Right lobe of liver (tissue), 6 donors: Measurements from ENCODE around the gene EOMES. TPM values are rescaled to one million over a fixed set of nuclear protein-coding genes. Genes with fewer than 3 reads are reported as not detected.
A peak's percentile ranks its signal among the peaks of the same experiment; 100 is the strongest.

Source experiments
- ATAC-seq, 4 donors: fragments of 200-7000 bp; cut with Tn5 transposase; one replicate each; pipeline ENCODE4 v1.9.1; 2020; ENCODE audit warnings: mild to moderate bottlenecking in 4 of 4, moderate library complexity in 4 of 4
- DNase-seq, 3 donors: peaks; one replicate each; pipeline ENCODE4 v3.0.0-alpha.2; 2020
- H3K27ac ChIP-seq, 3 donors: fragments of 200-600 bp; one replicate each; pipeline ENCODE4 v1.8.0; 2022
- H3K27me3 ChIP-seq, 2 donors: fragments of 200-600 bp; one replicate each; pipeline ENCODE4 v1.8.0; 2022
- H3K36me3 ChIP-seq, 4 donors: fragments of 200-600 bp; sonication (generic) in 1 of 4; one replicate each; pipeline versions ENCODE4 v1.5.1 to v1.8.0; 2017 to 2022; ENCODE audit warnings: control low read depth in 1 of 4
- H3K4me1 ChIP-seq, 4 donors: fragments of 200-600 bp; sonication (generic) in 1 of 4; one replicate each; pipeline versions ENCODE4 v1.5.1 to v1.8.0; 2017 to 2022; ENCODE audit warnings: control low read depth in 1 of 4
- H3K4me3 ChIP-seq, 3 donors: fragments of 200-600 bp; one replicate each; pipeline ENCODE4 v1.8.0; 2022
- H3K9me3 ChIP-seq, 4 donors: fragments of 200-600 bp; sonication (generic) in 1 of 4; one replicate each; pipeline versions ENCODE4 v1.5.1 to v1.8.0; 2017 to 2022; ENCODE audit warnings: control low read depth in 1 of 4
- POLR2A ChIP-seq: fragments of 450-650 bp; IDR thresholded peaks from one replicate; pipeline ENCODE4 v1.6.1; 2017; ENCODE audit warnings: antibody characterized with exemption, mild to moderate bottlenecking
- WGBS: methylation state at CpG from one replicate; pipeline ENCODE4 v1.1.6; 2018; ENCODE audit warnings: low coverage, low lambda C conversion rate; ENCODE audit not compliant: insufficient coverage; ENCODE audit errors: missing lambda C conversion rate; 5-methylcytosine and 5-hydroxymethylcytosine counted together
- intact Hi-C, 2 donors: fragments of 100-400 bp; cut with DNase I; formaldehyde crosslinking; loops; one replicate each; pipeline versions ENCODE4 v1.11.2 to v1.14.1; 2022
- total RNA-seq, 6 experiments: library from RNA; depleted of rRNA in 2 of 6; stranded (reverse); fragments of >200 nt in 2 of 6; fragmentation: NEBNext Ultra II Directional in 3 of 6; extraction: Animal tissue kit (Norgen Biotek cat#: 25700) in 3 of 6; gene quantifications; one replicate each; pipeline versions ENCODE4 v1.1.0 to v1.2.4, GENCODE V29; 2016 to 2023
- TF ChIP-seq, protein P1 (sequence below), 4 donors: fragments of 200-600 bp in 3 of 4; fragments of 450-650 bp in 1 of 4; IDR thresholded peaks; one replicate each; pipeline versions ENCODE4 v1.5.1 to v1.8.0; 2016 to 2022; ENCODE audit warnings: antibody characterized with exemption in 4 of 4, mild to moderate bottlenecking in 2 of 4
- donor health status: DM: no; HTN: yes; CAD: no.
- donor health status: DM: no; HTN: no; CAD: no.
- donor health status: DM: no; HTN: no; CAD: no.
- donor health status: DM: no; HTN: yes; CAD: no.
- donor health status: DM: no; HTN: yes; CAD: no.

EOMES gene
- total RNA-seq, 6 experiments from 2014 or later: 0.11 to 1.0 (median 0.33) TPM

DNA sequence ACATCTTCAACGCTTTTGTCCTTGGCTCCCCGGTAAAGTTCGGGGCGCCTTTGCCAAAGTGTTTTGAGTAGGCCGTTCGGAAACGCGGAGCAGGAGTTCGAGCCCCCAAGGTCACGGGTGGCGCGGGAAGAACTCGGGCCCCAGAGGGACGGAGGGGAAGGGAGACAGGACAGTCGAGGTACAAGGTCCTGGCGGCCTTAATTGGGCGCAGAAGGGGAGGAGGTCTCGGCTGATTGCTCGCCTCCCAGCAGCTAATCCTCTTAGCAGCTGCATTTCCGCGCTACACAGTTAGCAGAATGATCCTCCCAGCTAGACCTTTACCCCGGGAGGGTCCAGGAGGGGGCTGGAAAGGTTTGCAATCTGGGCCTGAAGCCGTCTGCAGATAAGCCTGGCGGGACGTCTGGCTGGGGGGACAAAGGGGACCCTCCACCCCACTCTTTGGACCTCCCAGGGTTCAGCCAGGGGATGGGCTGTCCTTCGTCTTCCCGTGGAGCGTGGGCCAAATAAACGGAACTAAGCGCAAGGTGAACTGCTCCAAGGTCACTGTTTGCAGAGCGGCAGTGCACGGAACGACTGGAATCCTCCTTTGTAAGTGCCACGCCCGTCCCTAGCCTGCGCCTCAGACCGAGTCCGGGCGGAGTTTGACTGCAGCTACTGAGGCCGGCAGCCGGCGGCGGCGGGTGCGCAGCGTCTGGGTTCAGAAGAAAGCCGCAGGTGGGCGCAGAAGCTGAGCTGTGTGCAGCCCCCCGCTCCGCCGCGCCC lies 7.2 kb downstream of the EOMES start:
- no peaks in the 10 kb centered on the region for H3K36me3 ChIP-seq
- 3% methylated on average over 36 of the region's 52 CpGs for WGBS
- H3K27ac ChIP-seq: peak overlapping the region in 1 of 3 donors; percentile 3
- H3K9me3 ChIP-seq: no peaks in the 10 kb centered on the region
- no peak for TF ChIP-seq POLR2A
- TF ChIP-seq, protein P1, sequence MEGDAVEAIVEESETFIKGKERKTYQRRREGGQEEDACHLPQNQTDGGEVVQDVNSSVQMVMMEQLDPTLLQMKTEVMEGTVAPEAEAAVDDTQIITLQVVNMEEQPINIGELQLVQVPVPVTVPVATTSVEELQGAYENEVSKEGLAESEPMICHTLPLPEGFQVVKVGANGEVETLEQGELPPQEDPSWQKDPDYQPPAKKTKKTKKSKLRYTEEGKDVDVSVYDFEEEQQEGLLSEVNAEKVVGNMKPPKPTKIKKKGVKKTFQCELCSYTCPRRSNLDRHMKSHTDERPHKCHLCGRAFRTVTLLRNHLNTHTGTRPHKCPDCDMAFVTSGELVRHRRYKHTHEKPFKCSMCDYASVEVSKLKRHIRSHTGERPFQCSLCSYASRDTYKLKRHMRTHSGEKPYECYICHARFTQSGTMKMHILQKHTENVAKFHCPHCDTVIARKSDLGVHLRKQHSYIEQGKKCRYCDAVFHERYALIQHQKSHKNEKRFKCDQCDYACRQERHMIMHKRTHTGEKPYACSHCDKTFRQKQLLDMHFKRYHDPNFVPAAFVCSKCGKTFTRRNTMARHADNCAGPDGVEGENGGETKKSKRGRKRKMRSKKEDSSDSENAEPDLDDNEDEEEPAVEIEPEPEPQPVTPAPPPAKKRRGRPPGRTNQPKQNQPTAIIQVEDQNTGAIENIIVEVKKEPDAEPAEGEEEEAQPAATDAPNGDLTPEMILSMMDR (IDR thresholded peaks at IDR 0.05): no peak
- DNase-seq (no peak), ATAC-seq (no peak)
- peaks cover 0 to 29% of the 10 kb centered on the region in 2 donors for H3K27me3 ChIP-seq
- peaks cover 0 to 29% (median 0%) of the 10 kb centered on the region in 4 donors for H3K4me1 ChIP-seq
- peak overlapping the region in 1 of 3 donors; percentile 10 for H3K4me3 ChIP-seq
- intact Hi-C loops: loop anchor here in 1 of 2 donors (10.0 kb wide), 1 partner anchor 610 kb away; no protein-coding TSS in a partner anchor

GRCh38 chr3:27714146-27714526 lies 8.0 kb downstream of the EOMES start:
- Histone ChIP-seq H3K27ac (peak overlapping the region in 1 of 3 donors; percentile 33), H3K27me3 (peaks cover 0 to 24% of the 10 kb centered on the region in 2 donors)
- WGBS: 4% methylated on average over 11 of the region's 11 CpGs

GRCh38 chr3:27713435-27714145 lies 8.5 kb downstream of the EOMES start:
- H3K36me3 ChIP-seq: no peaks in the 10 kb centered on the region
- peak overlapping the region; percentile 30 to 53 (median 52) for H3K4me3 ChIP-seq
- H3K27ac ChIP-seq: peak overlapping the region in 1 of 3 donors; percentile 33
- H3K9me3 ChIP-seq: no peaks in the 10 kb centered on the region
- DNase-seq (no peak), ATAC-seq (peak in 2 of 4 donors; percentile 8 to 16)
- intact Hi-C loops: loop anchor here in 1 of 2 donors (10.0 kb wide), 1 partner anchor 611 kb away; no protein-coding TSS in a partner anchor
- 4% methylated on average over 17 of the region's 25 CpGs for WGBS
- no peak for TF ChIP-seq POLR2A
- peaks cover 0 to 23% of the 10 kb centered on the region in 2 donors for H3K27me3 ChIP-seq
- peaks cover 0 to 29% (median 0%) of the 10 kb centered on the region in 4 donors for H3K4me1 ChIP-seq

More at GRCh38 chr3:27714146-27714526, 8.0 kb downstream of the EOMES start:
- Histone ChIP-seq H3K4me3 (peak overlapping the region in 1 of 3 donors; percentile 53), H3K9me3 (no peaks in the 10 kb centered on the region), H3K4me1 (peaks cover 0 to 29% (median 0%) of the 10 kb centered on the region in 4 donors), H3K36me3 (no peaks in the 10 kb centered on the region)
- ATAC-seq (no peak), DNase-seq (no peak)
- TF ChIP-seq, protein P1 (IDR thresholded peaks at IDR 0.05): no peak
- no peak for TF ChIP-seq POLR2A
- intact Hi-C loops: loop anchor here in 1 of 2 donors (10.0 kb wide), 1 partner anchor 611 kb away; no protein-coding TSS in a partner anchor

DNA sequence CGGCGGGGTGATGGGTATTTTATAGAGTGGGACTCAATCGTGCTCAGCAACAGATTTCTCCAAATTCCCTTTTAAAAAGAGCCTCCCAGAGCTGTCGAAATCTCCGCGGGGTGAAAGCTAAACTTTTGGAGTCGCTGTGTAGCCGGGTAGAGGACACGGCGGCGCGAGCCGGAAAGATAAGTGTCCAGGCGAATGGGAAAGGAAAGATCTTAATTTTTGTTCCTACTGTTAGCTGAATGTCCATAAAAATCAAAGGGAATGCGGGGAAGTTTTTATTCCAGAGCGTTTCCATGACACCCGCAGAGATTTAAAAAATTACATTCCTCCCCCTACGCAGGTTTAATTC lies 9.1 kb downstream of the EOMES start:
- H3K9me3 ChIP-seq: no peaks in the 10 kb centered on the region
- H3K27ac ChIP-seq: peak overlapping the region in 1 of 3 donors; percentile 33
- H3K36me3 ChIP-seq: no peaks in the 10 kb centered on the region
- H3K27me3 ChIP-seq: peaks cover 0 to 23% of the 10 kb centered on the region in 2 donors
- peaks cover 0 to 29% (median 0%) of the 10 kb centered on the region in 4 donors for H3K4me1 ChIP-seq
- intact Hi-C loops: loop anchor here in 1 of 2 donors (10.0 kb wide), 1 partner anchor 612 kb away; no protein-coding TSS in a partner anchor
- ATAC-seq: peak; percentile 34 to 47 (median 42)
- H3K4me3 ChIP-seq: peak overlapping the region; percentile 30 to 53 (median 52)
- under 1% methylated on average over 18 of the region's 18 CpGs for WGBS
- DNase-seq: peak in 1 of 3 donors; percentile 31
- TF ChIP-seq, protein P1 (IDR thresholded peaks at IDR 0.05): no peak
- TF ChIP-seq POLR2A: no peak
